Sigmoid colon (tissue), 4 donors: ENCODE results near the gene PTAFR.

Experiments
- POLR2A ChIP-seq, 2 donors: fragments of 450-650 bp; IDR thresholded peaks; one replicate each; pipeline ENCODE4 v1.6.1; 2016; ENCODE audit warnings: antibody characterized with exemption in 2 of 2, mild to moderate bottlenecking in 2 of 2, moderate library complexity in 2 of 2
- POLR2AphosphoS5 ChIP-seq, 4 donors: sonication (generic); formaldehyde crosslinking; IDR thresholded peaks; one replicate each; pipeline ENCODE4 v1.6.1; 2017; ENCODE audit warnings: antibody characterized with exemption in 4 of 4
- TF ChIP-seq, protein P1 (sequence below), 4 experiments: fragments of 450-650 bp in 3 of 4; fragments of 200-600 bp in 1 of 4; IDR thresholded peaks; one replicate each; pipeline ENCODE4 v1.5.1; 2016 to 2019; ENCODE audit warnings: antibody characterized with exemption in 4 of 4, mild to moderate bottlenecking in 3 of 4, moderate library complexity in 2 of 4

DNA sequence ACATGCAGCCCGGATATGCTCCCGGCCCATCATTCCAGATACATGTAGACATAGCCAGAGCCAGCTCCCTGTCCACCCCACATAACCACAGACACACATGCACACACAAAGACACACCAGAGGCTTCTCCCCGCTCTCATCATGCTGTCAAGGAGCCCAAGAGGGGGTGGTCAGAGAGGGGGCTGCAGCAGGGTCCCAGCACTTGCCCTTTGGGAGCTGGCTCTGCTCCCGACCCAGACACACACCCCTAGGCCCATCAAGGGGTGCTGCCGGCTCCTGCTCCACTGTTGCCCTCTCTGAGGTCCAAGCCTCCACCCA lies 2.6 kb downstream of the PTAFR start:
- TF ChIP-seq, protein P1, sequence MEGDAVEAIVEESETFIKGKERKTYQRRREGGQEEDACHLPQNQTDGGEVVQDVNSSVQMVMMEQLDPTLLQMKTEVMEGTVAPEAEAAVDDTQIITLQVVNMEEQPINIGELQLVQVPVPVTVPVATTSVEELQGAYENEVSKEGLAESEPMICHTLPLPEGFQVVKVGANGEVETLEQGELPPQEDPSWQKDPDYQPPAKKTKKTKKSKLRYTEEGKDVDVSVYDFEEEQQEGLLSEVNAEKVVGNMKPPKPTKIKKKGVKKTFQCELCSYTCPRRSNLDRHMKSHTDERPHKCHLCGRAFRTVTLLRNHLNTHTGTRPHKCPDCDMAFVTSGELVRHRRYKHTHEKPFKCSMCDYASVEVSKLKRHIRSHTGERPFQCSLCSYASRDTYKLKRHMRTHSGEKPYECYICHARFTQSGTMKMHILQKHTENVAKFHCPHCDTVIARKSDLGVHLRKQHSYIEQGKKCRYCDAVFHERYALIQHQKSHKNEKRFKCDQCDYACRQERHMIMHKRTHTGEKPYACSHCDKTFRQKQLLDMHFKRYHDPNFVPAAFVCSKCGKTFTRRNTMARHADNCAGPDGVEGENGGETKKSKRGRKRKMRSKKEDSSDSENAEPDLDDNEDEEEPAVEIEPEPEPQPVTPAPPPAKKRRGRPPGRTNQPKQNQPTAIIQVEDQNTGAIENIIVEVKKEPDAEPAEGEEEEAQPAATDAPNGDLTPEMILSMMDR (IDR thresholded peaks at IDR 0.05) = no peak
- TF ChIP-seq POLR2A (IDR thresholded peaks at IDR 0.05) = no peak
- TF ChIP-seq POLR2AphosphoS5 (IDR thresholded peaks at IDR 0.05) = no peak
